ENCODE results near the gene FMNL2. TPM values are rescaled to one million over a fixed set of nuclear protein-coding genes. Genes with fewer than 3 reads are reported as not detected.

The FMNL2 gene
- total and polyA plus RNA-seq, 2 experiments from 2014 or later, result 16.5 to 45.4 TPM

- no peak overlapping the region for H3K27ac Mint-ChIP-seq
- Histone ChIP-seq H4K20me1 (replicated peaks; ENCODE audit: insufficient read depth) (peaks cover 41% of the 10 kb centered on the region), H3K4me2 (no peak overlapping the region)
These were observed 37.5 kb downstream of the FMNL2 start for GRCh38 chr2:152372438-152372984.

More at GRCh38 chr2:152372438-152372984, 37.5 kb downstream of the FMNL2 start:
- no peaks in the 10 kb centered on the region for H3F3A ChIP-seq (replicated peaks; ENCODE audit: low read depth)
- no peaks in the 10 kb centered on the region for H3K27me3 ChIP-seq (ENCODE audit: insufficient read depth)
- no peak for DNase-seq (ENCODE audit: low spot score)
- H3K4me3 ChIP-seq, result no peak overlapping the region
- no peaks in the 10 kb centered on the region for H3K9me2 ChIP-seq (ENCODE audit: insufficient read depth)
- peaks cover 99% of the 10 kb centered on the region for H3K79me2 ChIP-seq (replicated peaks; ENCODE audit: insufficient read depth)
- no peaks in the 10 kb centered on the region for H3K9me3 Mint-ChIP-seq
- peaks cover 2% of the 10 kb centered on the region for H3K27me3 Mint-ChIP-seq (ENCODE audit: insufficient read depth, low read depth, poor library complexity)
- no peaks in the 10 kb centered on the region for H3K36me3 ChIP-seq (ENCODE audit: insufficient read depth)
- no peaks in the 10 kb centered on the region for H3K36me3 Mint-ChIP-seq (ENCODE audit: low read depth)
- no peak overlapping the region for H3K27ac ChIP-seq (ENCODE audit: low read depth)
- no peak overlapping the region for H2AFZ ChIP-seq
- H3K4me1 Mint-ChIP-seq, result peaks cover 51% of the 10 kb centered on the region
- TF ChIP-seq CTCF (conservative IDR thresholded peaks at IDR 0.05; ENCODE audit: low read depth in 2 of 2) (no peak), JUNB (IDR thresholded peaks at IDR 0.05; ENCODE audit: unreplicated experiment) (no peak), REST (IDR thresholded peaks at IDR 0.05; ENCODE audit: unreplicated experiment) (no peak), ZNF331 (CRISPR knock-in tag; IDR thresholded peaks at IDR 0.05; ENCODE audit: low read depth) (no peak), ZNF114 (CRISPR knock-in tag; IDR thresholded peaks at IDR 0.05) (no peak), STAT1 (IDR thresholded peaks at IDR 0.05; ENCODE audit: unreplicated experiment) (no peak), EZH2phosphoT487 (IDR thresholded peaks at IDR 0.05; ENCODE audit: unreplicated experiment) (no peak), ETS1 (IDR thresholded peaks at IDR 0.05) (no peak), EZH2 (IDR thresholded peaks at IDR 0.05; ENCODE audit: low read depth, unreplicated experiment) (no peak), ZNF462 (CRISPR knock-in tag; IDR thresholded peaks at IDR 0.05) (no peak), CREB1 (CRISPR knock-in tag; IDR thresholded peaks at IDR 0.05; ENCODE audit: low read depth) (no peak), POLR2AphosphoS5 (IDR thresholded peaks at IDR 0.05; ENCODE audit: low read depth) (no peak), NANOG (IDR thresholded peaks at IDR 0.05; ENCODE audit: borderline replicate concordance) (no peak)
- ATAC-seq, result no peak
- no peak overlapping the region for H3K4me3 Mint-ChIP-seq
- H3K4me1 ChIP-seq (ENCODE audit: insufficient read depth), result peaks cover 28% of the 10 kb centered on the region
